Measurements from ENCODE around the gene COX5A. TPM values are rescaled to one million over a fixed set of nuclear protein-coding genes. Genes with fewer than 3 reads are reported as not detected.
"Not testable (repeated sequence)": the region's sequence is repeated elsewhere in the genome, so short reads cannot be mapped to it uniquely, and the experiment has no call there.

Gene COX5A
- total RNA-seq, 1 donor from 2014 or later, result 1,490 TPM

- ATAC-seq (peak; percentile 61), DNase-seq (ENCODE audit: missing footprints) (peak; percentile 77)
- intact Hi-C loops (cut with DNase I), result loop anchor here (2.0 kb wide), 1 partner anchor 17 kb away; the partner anchor contains the start of gene SCAMP2
Measured at GRCh38 chr15:74889390-74889882, 48.4 kb downstream of the COX5A start.

GRCh38 chr15:74888716-74889115 is 49.2 kb downstream of the COX5A start:
- ATAC-seq (no peak), DNase-seq (ENCODE audit: missing footprints) (no peak)
- intact Hi-C loops (cut with DNase I), result loop anchor here (2.0 kb wide), 1 partner anchor 16 kb away; the partner anchor contains the start of gene SCAMP2

- DNase-seq (ENCODE audit: missing footprints); ATAC-seq: not testable (repeated sequence)
- intact Hi-C loops (cut with DNase I), result loop anchor here (2.0 kb wide), 1 partner anchor 15 kb away; the partner anchor contains the start of gene SCAMP2
Measured at GRCh38 chr15:74887537-74888193, 50.2 kb downstream of the COX5A start.

GRCh38 chr15:74885461-74885860 is 52.4 kb downstream of the COX5A start:
- ATAC-seq (no peak), DNase-seq (ENCODE audit: missing footprints) (no peak)
- intact Hi-C loops (cut with DNase I), result no loop called here

GRCh38 chr15:74884428-74885223 is 53.2 kb downstream of the COX5A start:
- intact Hi-C loops (cut with DNase I), result no loop called here
- ATAC-seq (no peak), DNase-seq (ENCODE audit: missing footprints) (no peak)

- no peak for DNase-seq (ENCODE audit: missing footprints)
- intact Hi-C loops (cut with DNase I), result no loop called here
- ATAC-seq, result no peak
Measured at GRCh38 chr15:74882528-74882927, 55.3 kb downstream of the COX5A start.

GRCh38 chr15:74878273-74878672 is 59.6 kb downstream of the COX5A start:
- intact Hi-C loops (cut with DNase I), result no loop called here
- no peak for DNase-seq (ENCODE audit: missing footprints)
- ATAC-seq, result no peak

- DNase-seq (ENCODE audit: missing footprints) (no peak), ATAC-seq (no peak)
- intact Hi-C loops (cut with DNase I), result loop anchor here (2.0 kb wide), 1 partner anchor 15 kb away; no protein-coding TSS in a partner anchor
Measured at GRCh38 chr15:74873756-74874424, 64.0 kb downstream of the COX5A start.

GRCh38 chr15:74873036-74873755 is 64.7 kb downstream of the COX5A start, which contains the start of gene SCAMP2:
SCAMP2 (minus strand) TSS chr15:74873365; CDS start chr15:74873255, 110 bp downstream.
- intact Hi-C loops (cut with DNase I), result loop anchor here (2.0 kb wide), 1 partner anchor 16 kb away; no protein-coding TSS in a partner anchor
- DNase-seq (ENCODE audit: missing footprints) (peak; percentile 97), ATAC-seq (peak; percentile 95)

- intact Hi-C loops (cut with DNase I), result loop anchor here (2.0 kb wide), 1 partner anchor 16 kb away; no protein-coding TSS in a partner anchor
- ATAC-seq (no peak), DNase-seq (ENCODE audit: missing footprints) (no peak)
Measured at GRCh38 chr15:74872702-74873035, 65.2 kb downstream of the COX5A start.

GRCh38 chr15:74870436-74871215 is 67.2 kb downstream of the COX5A start:
- intact Hi-C loops (cut with DNase I), result no loop called here
- DNase-seq (ENCODE audit: missing footprints) (no peak), ATAC-seq (no peak)

Other genes with a start within 250 kb of the COX5A start
- gene EDC3, start 242.0 kb downstream of the COX5A start, total RNA-seq, result 13.5 TPM
- gene CYP1A1, start 212.5 kb downstream of the COX5A start, total RNA-seq, result 0.32 TPM
- gene CYP1A2, start 189.2 kb downstream of the COX5A start, total RNA-seq, result not detected
- gene CSK, start 156.0 kb downstream of the COX5A start, total RNA-seq, result 41.8 TPM
- 21.9 TPM for gene LMAN1L, start 125.2 kb downstream of the COX5A start, total RNA-seq
- 2.8 TPM for gene CPLX3, start 111.4 kb downstream of the COX5A start, total RNA-seq
- 42.3 TPM for gene ULK3, start 94.9 kb downstream of the COX5A start, total RNA-seq
- gene SCAMP2, start 64.7 kb downstream of the COX5A start, total RNA-seq, result 42.6 TPM
- 60.8 TPM for gene MPI, start 48.0 kb downstream of the COX5A start, total RNA-seq
- 110 TPM for gene FAM219B, start 31.2 kb downstream of the COX5A start, total RNA-seq
- gene RPP25, start 18.7 kb upstream of the COX5A start, total RNA-seq, result 2.7 TPM
- gene SCAMP5, start 57.5 kb upstream of the COX5A start, total RNA-seq, result 1.9 TPM
- gene PPCDC, start 85.5 kb upstream of the COX5A start, total RNA-seq, result 5.2 TPM